Thyroid gland (tissue), 4 donors: ENCODE data around the gene TRMT1.

Experiments used
- CTCF ChIP-seq, 6 experiments: fragments of 200-600 bp in 3 of 6; fragments of 450-650 bp in 3 of 6; sonication (generic) in 3 of 6; IDR thresholded peaks; one replicate each; pipeline ENCODE4 v1.5.1; 2016 to 2019; ENCODE audit warnings: antibody characterized with exemption in 6 of 6, mild to moderate bottlenecking in 2 of 6, inconsistent platforms in 1 of 6, moderate library complexity in 1 of 6
- POLR2A ChIP-seq, 2 donors: fragments of 450-650 bp; IDR thresholded peaks; one replicate each; pipeline ENCODE4 v1.6.1; 2017; ENCODE audit warnings: antibody characterized with exemption in 2 of 2, mild to moderate bottlenecking in 2 of 2, moderate library complexity in 1 of 2

DNA sequence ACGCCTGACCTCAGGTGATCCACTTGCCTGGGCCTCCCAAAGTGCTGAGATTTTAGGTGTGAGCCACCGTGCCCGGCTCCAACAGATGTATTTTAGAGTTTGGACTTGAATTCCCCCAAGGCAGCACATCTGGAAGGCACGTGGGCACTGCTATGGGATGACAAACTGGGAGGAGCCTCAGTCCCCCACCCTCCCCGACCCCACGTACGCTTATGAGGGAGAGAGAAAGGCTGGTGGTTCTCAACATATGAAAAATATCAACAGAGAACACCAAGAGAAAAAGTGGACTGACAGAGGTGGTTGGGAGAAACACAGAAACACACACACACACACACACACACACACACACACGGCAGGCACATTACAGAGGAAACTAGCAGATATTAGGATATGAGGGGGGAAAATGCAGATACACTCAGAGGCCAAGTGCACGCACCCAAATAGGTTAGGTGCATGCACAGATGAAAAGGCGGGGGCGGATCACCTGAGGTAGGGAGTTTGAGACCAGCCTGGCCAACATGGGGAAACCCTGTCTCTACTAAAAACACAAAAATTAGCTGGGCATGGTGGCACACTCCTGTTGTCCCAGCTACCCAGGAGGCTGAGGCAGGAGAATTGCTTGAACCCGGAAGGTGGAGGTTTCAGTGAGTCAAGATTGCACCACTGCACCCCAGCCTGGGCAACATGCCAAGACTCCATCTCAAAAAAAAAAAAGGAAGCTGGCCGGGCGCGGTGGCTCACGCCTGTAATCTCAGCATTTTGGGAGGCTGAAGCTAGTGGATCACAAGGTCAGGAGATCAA, 30.4 kb upstream of the TRMT1 start:
- TF ChIP-seq CTCF (IDR thresholded peaks at IDR 0.05): no peak
- no peak for TF ChIP-seq POLR2A (IDR thresholded peaks at IDR 0.05)
